Measurements from ENCODE around the gene ZNF526. TPM values are rescaled to one million over a fixed set of nuclear protein-coding genes. Genes with fewer than 3 reads are reported as not detected.

ZNF526 gene
- total RNA-seq, 1 donor from 2014 or later: 20.0 TPM

DNA sequence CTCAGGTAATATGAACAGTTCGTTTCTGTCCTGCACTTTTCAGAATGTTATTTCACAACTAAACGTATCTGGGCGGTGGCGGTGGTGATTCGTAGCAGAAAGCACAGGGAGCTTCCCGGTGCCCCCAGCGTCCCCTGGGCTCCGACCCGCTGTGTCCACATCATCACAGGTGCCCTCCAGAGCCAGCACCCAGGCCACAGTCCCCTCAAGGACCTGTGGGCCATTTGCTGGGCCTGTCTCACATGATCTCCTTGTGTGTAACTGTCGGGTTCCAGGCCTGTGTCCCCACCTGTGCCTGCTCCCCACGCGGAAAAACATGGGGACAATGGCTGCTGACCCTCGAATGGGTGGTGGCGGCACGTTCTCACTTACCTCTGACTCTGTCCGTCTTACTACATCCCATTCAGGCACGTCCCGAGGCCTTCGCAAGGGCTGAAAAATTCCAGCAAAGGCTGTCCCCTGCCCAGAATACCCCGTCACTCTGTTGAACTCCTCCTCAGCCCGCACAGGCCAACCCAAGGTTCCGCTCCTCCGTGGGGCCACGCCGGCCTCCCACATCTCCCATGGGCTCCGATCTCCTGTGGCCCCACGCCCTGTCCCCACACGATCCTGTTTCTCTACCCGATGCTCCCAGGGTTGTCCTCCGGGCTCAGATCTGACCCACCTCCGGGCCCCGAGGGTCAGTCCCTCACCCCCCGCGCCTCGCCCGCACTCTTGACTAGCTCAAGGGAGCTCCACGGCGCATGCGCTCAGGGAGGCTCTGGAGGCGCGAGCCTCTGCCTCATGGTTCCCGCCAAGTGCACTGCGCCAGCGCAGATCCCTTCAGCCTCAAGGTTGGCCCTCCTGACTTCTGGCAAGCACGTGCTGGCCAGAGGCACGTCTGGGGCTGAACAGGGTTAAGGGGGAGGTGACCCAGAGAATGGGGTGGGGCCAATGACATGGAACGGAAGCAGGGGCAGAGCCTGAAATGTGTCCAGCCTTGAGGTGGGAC, 23.8 kb upstream of the ZNF526 start:
- intact Hi-C loops (cut with micrococcal nuclease): loop anchor here (5.0 kb wide), 1 partner anchor 86 kb away; no protein-coding TSS in a partner anchor

DNA sequence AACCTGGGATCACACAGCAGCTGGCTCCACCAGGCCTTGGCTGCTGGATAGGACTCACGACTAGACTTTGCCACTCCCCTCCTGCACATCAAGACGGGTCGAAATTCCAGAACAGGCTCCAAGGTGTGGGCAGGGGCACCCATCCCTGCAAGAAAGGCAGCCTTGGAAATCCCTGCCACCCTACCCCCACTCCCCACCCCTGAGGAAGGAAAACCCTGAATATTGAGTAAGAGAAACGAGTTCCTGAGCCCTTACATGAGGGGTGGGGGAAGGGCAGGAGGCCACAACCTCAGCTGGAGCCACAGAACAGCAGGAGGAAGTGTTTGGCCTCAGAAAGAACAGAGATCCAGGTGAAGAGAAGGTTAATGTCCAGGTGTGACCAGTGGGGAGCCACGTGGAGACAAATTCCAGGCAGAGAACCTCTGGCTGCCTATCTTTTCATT, 22.7 kb upstream of the ZNF526 start:
- intact Hi-C loops (cut with micrococcal nuclease): loop anchor here (5.0 kb wide), 1 partner anchor 85 kb away; no protein-coding TSS in a partner anchor

DNA sequence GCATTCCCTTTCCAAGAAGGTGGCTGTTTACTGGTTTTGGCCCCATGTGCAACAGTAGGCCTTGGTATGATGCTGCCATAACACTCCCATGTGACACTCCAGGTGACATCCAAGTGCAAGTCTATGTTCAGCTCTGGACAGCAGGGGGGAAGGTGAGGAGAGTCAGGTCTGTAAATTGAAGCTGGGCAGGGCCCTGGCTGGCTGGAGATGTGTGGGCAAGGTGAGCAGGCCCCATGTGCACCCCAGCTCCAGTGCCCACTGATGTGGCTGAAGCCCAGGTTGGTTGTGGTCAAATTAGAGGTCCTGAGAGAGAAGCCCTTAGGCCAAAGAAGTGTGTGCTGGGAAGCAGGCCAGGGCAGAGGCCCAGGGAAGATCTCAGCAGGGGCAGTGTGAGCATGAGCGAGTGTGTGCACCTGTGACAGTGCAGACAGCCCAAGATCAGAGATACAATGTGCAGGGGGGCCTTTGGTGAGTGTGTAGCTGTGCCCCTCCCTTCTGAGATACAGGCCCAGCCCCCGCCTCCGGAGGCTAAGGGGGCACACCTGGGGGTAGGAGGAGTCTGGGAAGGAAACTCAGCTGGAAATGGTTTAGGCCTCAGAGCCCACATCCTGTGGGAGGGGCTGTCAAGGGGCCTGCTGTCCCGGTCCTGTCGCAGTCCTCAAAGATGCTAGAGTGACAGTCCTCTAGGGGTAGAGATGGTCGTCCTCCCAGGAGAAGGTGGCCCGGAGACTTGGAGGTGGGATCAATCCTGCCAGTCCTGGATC, 21.3 kb upstream of the ZNF526 start:
- intact Hi-C loops (cut with micrococcal nuclease): loop anchor here (1.0 to 5.0 kb wide), 8 partner anchors 14 to 83 kb away; partner anchors contain the start of genes DEDD2, GSK3A and POU2F2

DNA sequence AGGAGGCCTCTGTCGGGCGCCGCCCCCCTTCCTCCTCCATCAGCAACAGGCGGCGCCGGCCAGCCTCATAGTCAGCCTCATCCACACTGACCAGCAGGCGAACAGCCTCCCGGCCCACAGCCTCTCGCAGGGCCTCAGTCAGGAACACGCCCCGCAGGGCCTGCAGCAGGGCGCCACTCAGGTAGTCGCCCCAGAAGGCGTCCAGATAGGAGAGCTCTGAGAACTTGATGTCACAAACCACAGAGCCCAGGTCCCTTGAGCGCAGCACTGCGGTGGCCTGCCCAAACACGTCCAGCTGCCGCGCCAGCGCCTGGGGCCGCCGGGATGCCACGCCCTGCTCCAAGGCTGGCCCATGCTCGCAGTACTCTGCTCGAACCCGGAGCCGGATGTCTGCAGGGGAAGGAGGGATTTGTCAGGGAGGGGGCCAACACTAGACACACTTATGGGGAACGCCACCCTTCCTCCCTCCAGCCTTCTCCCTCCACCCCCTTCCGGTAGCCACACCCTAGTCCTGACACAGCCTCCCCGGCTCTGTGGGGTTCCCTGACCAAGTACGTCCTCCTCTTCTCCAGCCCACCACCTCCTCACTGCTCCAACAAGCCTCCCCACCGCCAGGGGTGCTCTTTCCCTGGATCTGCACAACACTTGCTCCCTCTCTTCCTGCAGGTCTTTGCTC, 20.5 kb upstream of the ZNF526 start:
- intact Hi-C loops (cut with micrococcal nuclease): loop anchor here (1.0 to 5.0 kb wide), 8 partner anchors 15 to 83 kb away; partner anchors contain the start of genes DEDD2, GSK3A and POU2F2

DNA sequence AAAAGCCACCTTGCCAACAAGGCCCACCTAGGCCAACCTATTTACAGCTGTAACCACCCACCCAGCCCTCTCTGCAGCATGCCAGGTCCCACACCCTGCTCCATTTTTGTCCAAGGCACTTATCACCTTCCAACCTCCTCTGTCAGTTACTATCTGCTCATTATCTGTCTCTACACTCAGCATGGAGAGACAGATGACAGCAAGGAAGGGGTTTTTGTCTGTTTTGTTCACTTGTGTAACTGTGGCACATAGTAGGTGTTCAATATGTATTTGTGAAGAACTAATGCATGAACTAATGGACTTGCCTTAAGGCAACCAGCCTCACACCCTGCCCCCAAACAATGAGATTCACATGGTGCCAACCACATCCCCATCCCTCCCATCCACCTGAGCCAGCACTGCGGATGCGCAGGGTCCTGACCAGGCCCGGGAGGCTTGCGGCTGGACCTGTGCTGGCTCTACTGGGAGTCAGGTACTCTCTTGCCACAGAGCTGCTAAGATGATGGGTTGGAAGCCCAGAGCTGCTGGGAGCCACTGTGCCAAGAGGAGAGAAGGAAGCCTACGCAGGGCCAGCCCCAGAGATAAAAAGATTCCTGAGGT, 19.9 kb upstream of the ZNF526 start:
- intact Hi-C loops (cut with micrococcal nuclease): no loop called here

DNA sequence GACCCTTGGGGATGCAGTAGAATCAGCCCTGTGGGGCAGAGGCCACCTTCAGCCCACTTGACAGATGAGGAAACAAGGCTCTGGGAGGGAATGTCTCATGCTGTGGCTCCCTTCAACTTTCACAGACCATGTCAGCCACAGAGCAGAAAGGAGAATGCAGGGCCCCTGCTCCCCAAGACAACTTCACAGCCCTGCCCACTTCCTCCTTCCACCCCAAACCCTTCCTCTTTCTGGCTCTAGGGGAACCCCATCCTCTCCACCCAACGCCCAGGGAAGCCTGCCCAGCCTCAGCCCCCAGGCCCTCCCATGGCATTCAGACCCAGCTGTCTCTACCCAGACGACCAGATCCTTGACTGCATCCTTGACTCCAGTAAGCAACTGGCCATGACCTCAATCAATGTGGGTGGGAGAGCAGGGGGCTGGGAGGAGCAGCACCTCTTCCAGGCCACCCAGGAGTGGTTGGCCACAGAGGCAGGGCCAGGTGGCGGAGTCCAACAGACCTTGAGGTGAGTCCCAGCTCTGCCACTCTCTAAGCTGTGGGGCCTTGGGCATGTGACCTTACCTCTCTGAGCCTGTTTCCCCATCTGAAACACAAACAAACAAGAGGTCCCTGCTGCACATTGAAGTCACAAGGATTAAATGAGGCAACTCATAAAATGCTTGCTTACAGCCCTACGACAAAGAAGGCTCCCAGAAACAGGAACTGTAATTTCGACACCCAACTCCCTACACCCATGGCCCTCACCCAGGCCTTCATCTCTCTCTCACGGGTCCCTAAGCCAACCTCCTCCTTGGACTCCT, 18.4 kb upstream of the ZNF526 start:
- intact Hi-C loops (cut with micrococcal nuclease): no loop called here

DNA sequence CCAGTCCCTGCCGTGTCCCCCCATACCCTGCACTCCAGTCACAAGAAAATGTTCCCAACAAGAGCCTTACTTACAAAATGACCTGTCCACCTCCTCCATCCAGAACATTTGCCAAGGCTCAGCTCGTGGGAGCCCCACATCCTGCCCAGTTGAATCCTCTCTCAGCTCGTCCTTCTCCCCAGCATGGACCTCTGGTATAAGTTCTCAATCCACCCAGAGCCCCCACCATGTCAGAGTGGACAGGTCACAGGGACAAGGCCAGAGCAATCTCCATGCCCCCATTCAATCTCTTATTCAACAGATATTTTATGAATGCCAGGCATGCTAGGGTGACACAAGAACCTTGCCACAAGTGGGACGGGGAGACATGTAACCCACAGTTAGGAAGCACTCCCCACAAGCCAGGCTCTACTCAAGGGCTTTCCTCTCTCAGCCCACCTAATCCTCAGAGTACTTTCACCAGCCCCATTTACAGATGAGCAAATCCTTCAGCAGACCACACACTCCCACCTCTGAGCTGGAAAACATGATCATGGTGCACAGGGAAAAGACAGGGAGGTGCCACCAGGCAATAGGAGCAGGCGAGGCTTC, 17.7 kb upstream of the ZNF526 start:
- intact Hi-C loops (cut with micrococcal nuclease): no loop called here

DNA sequence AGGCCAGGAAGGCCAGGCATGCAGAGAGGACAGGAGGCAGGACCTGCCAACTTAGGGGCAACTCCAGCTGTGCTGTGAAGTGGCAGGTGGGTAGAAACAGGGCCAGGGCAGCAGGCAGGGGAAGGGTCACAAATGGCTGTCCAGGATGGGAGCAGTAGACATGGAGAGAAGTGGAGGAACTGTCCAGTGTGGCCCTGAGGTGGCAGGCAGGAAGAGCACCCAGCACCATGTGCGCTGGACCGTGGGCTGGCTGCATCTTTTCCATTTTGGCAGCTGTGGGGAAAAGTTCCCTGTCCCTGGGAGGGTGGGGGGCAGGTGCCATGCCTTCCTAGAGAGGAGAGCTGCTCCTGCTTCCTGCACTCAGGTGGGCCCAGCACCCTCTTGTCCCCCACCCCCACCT, 16.4 kb upstream of the ZNF526 start:
- intact Hi-C loops (cut with micrococcal nuclease): no loop called here

DNA sequence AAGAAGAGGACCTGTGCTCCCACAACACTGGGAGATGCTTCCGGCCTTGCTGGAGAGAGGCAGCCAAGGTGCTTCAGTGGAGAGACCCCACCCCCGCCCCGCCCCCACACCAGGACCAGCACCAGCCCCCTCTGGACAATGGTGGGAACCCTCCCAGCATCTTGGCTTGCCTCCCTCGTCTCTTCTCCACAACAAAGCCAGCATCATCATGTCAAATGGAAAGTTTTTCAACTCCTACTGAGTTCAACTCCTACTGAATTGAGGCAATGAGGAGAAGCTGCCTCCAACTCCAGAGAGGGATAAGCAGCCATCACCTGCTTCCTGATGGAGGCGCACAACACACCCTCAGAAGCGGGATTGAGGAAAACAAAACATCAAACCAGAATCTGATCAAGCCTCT, 15.4 kb upstream of the ZNF526 start:
- intact Hi-C loops (cut with micrococcal nuclease): no loop called here

DNA sequence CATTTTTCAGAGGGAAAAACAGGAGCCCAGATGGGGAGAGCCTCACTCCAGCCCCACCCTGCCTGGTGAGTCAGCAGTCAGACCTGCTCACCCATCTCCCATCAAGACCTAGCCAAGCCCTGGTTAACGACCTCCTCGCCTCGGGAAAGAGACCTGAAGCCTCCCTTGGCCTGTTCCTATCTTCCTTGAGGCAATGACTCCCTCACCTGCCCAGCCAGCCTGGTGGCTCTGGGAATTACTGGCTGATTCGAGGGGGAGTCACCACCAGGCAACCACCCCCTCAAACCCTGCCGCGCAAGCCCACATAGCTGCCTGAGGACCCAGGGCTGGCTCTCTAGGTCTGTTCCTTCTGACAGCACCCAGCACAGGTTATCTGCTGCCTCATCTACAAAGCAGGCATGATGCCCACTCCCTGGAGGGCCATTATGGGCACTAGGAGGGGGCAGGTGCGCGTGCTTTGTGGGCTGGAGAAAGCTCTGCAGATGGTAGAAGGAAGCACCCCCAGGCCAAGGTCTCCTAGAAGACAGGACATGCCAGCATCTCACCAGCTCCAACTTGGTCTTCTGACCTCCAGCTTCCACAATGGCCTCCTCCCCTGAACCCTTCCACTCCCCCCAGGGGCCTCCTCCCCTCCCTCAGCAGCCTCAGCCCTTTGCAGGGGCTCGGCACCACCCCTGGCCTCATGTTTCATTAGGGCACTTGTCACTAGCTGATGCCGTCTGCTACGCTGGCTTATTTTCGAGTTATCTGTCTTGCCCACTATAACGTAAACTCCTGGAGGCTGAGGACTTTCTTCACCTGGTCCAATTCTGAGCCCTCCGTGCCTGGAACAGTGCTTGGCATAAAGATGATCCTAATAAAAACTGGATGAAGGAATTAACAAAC, 13.0 kb upstream of the ZNF526 start:
- intact Hi-C loops (cut with micrococcal nuclease): no loop called here

DNA sequence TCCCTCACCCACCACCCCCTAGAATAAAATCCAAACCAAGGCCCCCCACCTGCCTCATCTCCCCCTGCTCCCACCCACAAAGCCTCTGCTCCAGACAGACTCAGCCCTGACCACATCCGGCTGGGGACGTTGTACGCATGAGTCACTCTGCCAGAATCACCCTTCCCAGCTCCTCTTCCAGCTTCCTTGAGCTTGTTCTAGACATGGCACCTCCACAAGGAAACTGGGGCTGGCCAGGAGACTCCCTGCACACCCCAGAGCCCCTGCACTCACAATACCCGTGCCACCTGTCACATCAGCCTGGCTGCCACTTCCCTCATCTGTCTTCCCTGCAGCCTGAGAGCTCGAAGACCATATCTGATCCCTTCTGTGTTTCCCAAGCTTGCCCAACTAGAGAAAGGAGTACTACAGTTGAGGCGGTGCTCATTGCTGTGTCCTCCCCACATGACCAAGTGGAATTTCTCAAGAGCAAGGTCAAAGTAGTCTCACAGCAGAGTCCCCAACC, 12.3 kb upstream of the ZNF526 start:
- intact Hi-C loops (cut with micrococcal nuclease): no loop called here

DNA sequence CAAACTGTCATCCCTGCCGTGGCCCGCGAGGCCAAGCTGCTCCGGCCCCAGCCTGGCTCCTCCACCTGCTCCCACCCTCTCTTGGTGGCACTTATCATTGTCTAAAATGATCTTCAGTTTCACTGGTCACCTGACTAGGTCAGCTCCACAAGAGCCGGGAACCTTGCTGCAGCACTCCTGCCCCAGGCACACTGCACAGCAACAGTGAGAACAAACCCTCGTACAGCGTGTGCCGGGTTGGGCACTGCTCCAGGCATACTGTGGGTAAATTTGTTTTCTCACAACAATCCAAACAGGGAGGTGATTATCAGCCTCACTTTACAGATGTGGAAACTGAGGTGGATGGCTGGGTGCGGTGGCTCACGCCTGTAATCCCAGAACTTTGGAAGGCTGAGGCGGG, 11.5 kb upstream of the ZNF526 start:
- intact Hi-C loops (cut with micrococcal nuclease): no loop called here

DNA sequence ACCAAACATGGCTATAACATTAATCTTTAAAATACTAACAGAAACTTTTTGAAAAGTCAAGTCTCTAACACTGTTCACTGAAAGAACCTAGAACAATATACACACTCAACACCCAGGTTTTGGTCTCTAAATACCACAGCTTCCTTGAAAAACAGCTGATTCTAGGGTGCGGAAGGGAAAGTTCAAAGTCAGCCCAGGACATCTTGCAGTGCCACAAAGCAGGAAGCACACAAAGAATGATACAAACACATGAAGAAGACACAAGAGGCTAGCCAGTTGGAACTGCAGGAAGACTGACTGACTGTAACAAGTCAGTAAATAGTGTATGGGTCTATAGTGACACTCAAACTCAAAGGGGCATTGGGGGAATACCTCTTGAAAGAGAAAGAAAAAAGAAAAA, 7.2 kb upstream of the ZNF526 start:
- intact Hi-C loops (cut with micrococcal nuclease): no loop called here

DNA sequence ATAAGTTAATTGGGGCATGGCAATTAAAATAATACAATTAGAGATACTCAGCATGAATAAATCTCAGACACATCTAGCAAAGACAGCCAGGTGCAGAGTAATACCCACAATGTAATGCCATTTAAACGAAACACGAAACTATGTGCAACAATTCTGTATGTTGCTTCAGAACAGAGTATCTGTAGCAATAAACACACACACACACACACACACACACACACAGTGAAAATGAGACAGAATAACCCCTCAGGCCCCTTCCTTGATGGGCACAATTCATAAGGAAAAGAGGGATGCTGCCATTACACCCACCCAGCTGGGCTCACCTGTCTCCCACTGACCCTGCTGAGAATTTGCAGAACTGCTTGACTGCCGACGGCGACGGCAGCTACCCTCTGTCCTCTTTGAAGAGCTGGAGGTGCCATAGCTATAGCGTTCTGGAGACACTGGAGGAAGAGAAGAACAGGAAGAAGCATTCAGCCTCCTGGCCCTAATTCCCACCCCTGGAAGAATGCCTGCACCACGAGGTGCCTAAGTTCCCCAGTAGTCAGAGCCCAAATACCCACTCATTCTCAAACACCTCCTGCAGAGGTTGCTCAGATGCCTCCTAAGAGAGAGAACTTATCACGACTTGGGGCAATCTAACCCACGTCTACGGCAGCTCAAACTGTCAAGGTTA, 5.2 kb upstream of the ZNF526 start:
- intact Hi-C loops (cut with micrococcal nuclease): no loop called here

DNA sequence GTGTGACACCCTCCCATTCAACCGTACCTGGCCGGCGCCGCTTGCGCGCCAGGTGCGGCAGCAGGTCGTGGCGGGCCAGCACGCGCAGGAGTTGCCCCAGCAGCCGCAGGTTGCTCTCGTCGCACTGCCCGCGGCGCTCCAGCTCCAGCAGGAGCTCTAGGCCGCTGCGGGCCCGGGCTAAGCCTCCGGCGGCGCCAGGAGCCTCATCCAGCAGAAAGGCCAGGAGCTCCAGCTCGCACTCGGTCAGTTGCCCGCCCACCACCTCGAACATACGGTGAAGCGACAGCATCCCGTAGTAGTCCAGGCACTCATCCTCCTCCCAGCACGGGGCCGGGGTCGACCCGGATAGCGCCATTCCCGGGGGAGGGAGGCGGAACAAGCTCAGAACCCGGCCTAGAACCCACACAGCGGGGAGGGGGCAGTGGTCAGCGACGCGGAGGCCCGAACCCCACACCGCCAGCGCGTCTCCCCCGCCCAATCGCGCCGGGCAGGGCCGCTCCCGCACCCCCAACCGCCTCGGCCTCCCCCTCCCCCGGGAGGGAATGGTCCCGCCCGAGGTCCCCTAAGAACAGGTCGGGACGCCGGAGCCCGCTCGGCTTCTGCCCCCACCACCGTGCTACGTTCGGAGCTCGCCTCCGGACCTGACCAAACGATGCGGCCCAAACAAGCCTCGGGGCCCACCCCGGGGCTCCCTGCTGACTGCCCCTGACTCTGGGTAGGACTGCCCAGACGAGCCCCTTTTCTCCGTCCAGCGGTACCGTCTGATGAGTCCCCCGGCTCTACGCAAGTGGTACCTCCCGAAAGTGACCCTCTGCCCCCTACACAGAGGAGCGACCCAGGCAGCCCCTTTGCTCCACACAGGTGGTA, 3.2 kb upstream of the ZNF526 start:
- intact Hi-C loops (cut with micrococcal nuclease): loop anchor here (1.0 to 2.0 kb wide), 4 partner anchors 18 to 66 kb away; no protein-coding TSS in a partner anchor

DNA sequence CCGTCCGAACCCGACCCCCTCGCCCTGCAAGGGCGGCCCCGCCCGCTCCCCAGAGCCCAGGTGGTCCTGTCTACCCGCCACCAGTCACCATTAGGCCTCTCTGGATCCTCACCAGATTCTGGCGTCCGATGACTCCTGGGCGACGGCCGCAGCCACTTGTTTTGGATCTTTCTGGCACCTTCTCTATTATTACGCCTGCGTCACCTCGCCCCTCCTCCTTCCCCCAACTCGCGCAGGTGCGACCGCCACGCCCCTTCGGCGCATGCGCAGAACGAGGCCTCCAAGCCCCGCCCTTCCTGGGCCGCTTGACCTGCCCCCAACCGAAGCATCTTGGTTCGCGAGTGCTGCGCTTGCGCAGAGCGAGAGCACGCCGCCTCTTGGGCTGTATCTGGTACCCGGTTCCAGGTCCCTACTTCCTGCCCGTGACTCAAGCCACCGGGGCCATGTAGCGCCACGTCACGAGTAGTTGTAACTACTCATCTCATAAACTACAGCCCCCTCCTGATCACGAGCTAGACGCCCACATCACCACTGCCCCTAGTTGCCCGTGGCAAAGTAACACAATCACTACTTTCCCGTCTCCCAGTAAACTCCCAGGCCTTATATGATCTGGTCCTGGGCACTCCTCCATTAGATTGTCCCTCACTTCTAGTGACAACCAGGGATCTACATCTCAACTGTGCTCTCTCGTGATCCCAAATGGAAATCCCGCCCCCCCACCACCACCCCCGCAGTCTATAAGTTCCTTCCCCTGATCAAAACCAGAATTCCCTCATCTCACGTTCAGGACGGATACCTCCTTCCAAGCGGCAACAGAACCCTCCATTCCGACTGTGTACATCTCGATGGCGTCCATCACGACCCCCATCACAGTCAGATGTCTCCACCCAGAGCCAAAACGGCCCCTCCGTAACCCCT, 2.3 kb upstream of the ZNF526 start, which contains the start of gene DEDD2:
Gene DEDD2, minus strand, starts transcription at position 158 of the 918 bp plus-strand sequence. CDS start 670 bp downstream, outside the sequence.
- intact Hi-C loops (cut with micrococcal nuclease): loop anchor here (1.0 to 2.0 kb wide), 4 partner anchors 18 to 66 kb away; no protein-coding TSS in a partner anchor

All from T-helper 2 cell treated with Interferon-gamma antibody and Interleukin-4, amounts not matched to agents 100 ng/mL and 5 ng/mL, for 36 hours (primary cell).